Testis (tissue), 3 donors: Measurements from ENCODE around the gene CBLB. TPM values are rescaled to one million over a fixed set of nuclear protein-coding genes. Genes with fewer than 3 reads are reported as not detected.

Experiments used
- DNase-seq: peaks from one replicate; pipeline ENCODE4 v3.0.0-alpha.2; 2019
- H3K27ac ChIP-seq, 2 donors: fragments of 200-600 bp; sonication (generic); one replicate each; pipeline ENCODE4 v1.5.1; 2019
- H3K27me3 ChIP-seq: fragments of 200-600 bp; sonication (generic); one replicate; pipeline ENCODE4 v1.5.1; 2019
- H3K36me3 ChIP-seq: fragments of 200-600 bp; sonication (generic); one replicate; pipeline ENCODE4 v1.5.1; 2017; ENCODE audit warnings: low read depth; ENCODE audit errors: missing control alignments
- H3K4me1 ChIP-seq: fragments of 200-600 bp; sonication (generic); one replicate; pipeline ENCODE4 v1.5.1; 2019
- H3K4me3 ChIP-seq, 2 donors: fragments of 200-600 bp; sonication (generic); one replicate each; pipeline ENCODE4 v1.5.1; 2017 to 2019
- H3K9me3 ChIP-seq: fragments of 200-600 bp; sonication (generic); one replicate; pipeline ENCODE4 v1.5.1; 2017
- POLR2A ChIP-seq: fragments of 450-650 bp; IDR thresholded peaks from one replicate; pipeline ENCODE4 v1.6.1; 2017; ENCODE audit warnings: antibody characterized with exemption, mild to moderate bottlenecking, moderate library complexity
- WGBS, 2 donors: methylation state at CpG; one replicate each; pipeline ENCODE4 v1.1.5; 2018; 5-methylcytosine and 5-hydroxymethylcytosine counted together
- intact Hi-C: fragments of 100-400 bp; cut with DNase I; formaldehyde crosslinking; loops from one replicate; pipeline ENCODE4 v1.15.1; 2023; ENCODE audit warnings: low total_unique reads
- polyA plus RNA-seq: library from polyadenylated mRNA; stranded (reverse); fragments of 350-450 nt; fragmentation: Illumina TruSeq; extraction: RNeasy Lipid Tissue Mini Kit (QIAGEN cat#74804); gene quantifications from one replicate; pipeline ENCODE4 v1.2.3, GENCODE V29; 2014; ENCODE audit warnings: low read depth, low replicate concordance; ENCODE audit not compliant: insufficient read depth
- total RNA-seq, 2 donors: library from RNA; depleted of rRNA; stranded (reverse); fragments of >200 nt; gene quantifications; one replicate each; pipeline ENCODE4 v1.2.3, GENCODE V29; 2016
- TF ChIP-seq, protein P1 (sequence below), 3 experiments: fragments of 450-650 bp in 2 of 3; fragments of 200-600 bp in 1 of 3; sonication (generic) in 1 of 3; IDR thresholded peaks; one replicate each; pipeline ENCODE4 v1.5.1; 2016 to 2019; ENCODE audit warnings: antibody characterized with exemption in 3 of 3, mild to moderate bottlenecking in 2 of 3, moderate library complexity in 1 of 3

The CBLB gene
- total and polyA plus RNA-seq, 3 donors from 2014 or later = 33.0 to 73.6 (median 65.9) TPM

DNA sequence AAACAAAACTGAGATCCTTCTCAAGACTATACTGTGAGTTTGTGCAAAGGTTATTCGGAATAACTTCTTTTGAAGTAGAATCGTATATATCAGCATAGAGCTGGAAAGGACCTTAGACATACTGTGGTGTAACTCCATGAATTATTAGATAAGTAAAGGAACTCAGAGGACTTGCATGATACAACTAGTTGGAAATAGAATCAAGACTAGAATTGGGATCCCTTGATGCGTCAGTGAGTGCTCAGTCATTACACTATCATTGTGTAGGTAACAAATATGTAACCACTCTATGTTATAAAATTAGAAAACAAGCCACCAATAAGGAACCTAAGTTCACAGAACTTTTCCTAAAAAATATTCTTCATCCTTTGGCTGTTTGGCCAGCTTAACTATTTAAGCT is 61.1 kb downstream of the CBLB start:
- intact Hi-C loops = no loop called here
- Histone ChIP-seq H3K27me3 (no peaks in the 10 kb centered on the region), H3K4me3 (no peak overlapping the region), H3K4me1 (no peaks in the 10 kb centered on the region), H3K9me3 (no peaks in the 10 kb centered on the region), H3K27ac (no peak overlapping the region), H3K36me3 (no peaks in the 10 kb centered on the region)
- no peak for DNase-seq
- 84 to 91% methylated on average over 3 of the region's 3 CpGs for WGBS, 2 donors
- no peak for TF ChIP-seq POLR2A
- TF ChIP-seq, protein P1, sequence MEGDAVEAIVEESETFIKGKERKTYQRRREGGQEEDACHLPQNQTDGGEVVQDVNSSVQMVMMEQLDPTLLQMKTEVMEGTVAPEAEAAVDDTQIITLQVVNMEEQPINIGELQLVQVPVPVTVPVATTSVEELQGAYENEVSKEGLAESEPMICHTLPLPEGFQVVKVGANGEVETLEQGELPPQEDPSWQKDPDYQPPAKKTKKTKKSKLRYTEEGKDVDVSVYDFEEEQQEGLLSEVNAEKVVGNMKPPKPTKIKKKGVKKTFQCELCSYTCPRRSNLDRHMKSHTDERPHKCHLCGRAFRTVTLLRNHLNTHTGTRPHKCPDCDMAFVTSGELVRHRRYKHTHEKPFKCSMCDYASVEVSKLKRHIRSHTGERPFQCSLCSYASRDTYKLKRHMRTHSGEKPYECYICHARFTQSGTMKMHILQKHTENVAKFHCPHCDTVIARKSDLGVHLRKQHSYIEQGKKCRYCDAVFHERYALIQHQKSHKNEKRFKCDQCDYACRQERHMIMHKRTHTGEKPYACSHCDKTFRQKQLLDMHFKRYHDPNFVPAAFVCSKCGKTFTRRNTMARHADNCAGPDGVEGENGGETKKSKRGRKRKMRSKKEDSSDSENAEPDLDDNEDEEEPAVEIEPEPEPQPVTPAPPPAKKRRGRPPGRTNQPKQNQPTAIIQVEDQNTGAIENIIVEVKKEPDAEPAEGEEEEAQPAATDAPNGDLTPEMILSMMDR (IDR thresholded peaks at IDR 0.05) = no peak

DNA sequence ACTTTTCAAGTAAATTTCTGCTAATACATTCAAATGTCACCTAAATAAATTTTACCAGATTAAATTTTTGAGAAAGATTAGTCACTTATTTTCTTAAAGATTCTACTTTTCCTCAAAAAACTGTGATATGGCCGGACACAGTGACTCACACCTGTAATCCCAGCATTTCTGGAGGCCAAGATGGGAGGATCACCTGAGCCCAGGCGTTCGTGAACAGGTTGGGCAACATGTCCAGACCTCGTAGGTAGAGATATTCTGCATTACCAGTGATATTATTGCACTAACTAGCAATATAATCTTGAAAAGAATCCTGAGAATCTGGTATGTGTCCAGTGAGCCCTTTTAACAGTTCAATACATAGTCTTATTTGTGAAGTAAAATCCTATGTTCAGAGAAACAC is 61.7 kb downstream of the CBLB start:
- no peaks in the 10 kb centered on the region for H3K9me3 ChIP-seq
- H3K27ac ChIP-seq = no peak overlapping the region
- H3K4me1 ChIP-seq = no peaks in the 10 kb centered on the region
- 92 to 93% methylated on average over 4 of the region's 4 CpGs for WGBS, 2 donors
- no peak overlapping the region for H3K4me3 ChIP-seq
- DNase-seq = no peak
- H3K36me3 ChIP-seq = no peaks in the 10 kb centered on the region
- TF ChIP-seq, protein P1 (IDR thresholded peaks at IDR 0.05) = no peak
- TF ChIP-seq POLR2A = no peak
- intact Hi-C loops = no loop called here
- H3K27me3 ChIP-seq = no peaks in the 10 kb centered on the region

DNA sequence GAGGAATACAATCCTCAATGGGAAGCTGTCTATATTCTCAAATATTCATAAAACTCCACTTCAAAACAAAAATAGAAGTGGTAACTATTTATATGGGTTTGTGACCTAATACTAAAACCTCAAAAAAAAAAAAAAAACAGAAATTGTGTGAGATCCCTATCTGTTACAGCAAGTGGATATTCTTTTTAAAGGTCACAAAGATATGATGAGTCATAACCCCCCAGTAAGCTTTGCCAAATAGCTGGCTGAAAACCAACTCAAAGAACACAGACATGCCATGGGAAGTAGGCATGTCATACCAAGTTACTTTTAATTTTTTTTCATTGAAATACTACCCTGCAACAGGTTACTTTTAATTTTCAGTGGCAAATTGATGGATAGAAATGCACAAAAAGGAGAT is 62.5 kb downstream of the CBLB start:
- no peaks in the 10 kb centered on the region for H3K9me3 ChIP-seq
- TF ChIP-seq, protein P1 (IDR thresholded peaks at IDR 0.05) = no peak
- no peak for TF ChIP-seq POLR2A
- no peaks in the 10 kb centered on the region for H3K4me1 ChIP-seq
- DNase-seq = no peak
- H3K4me3 ChIP-seq = no peak overlapping the region
- intact Hi-C loops = no loop called here
- no peak overlapping the region for H3K27ac ChIP-seq
- no peaks in the 10 kb centered on the region for H3K36me3 ChIP-seq
- H3K27me3 ChIP-seq = no peaks in the 10 kb centered on the region

DNA sequence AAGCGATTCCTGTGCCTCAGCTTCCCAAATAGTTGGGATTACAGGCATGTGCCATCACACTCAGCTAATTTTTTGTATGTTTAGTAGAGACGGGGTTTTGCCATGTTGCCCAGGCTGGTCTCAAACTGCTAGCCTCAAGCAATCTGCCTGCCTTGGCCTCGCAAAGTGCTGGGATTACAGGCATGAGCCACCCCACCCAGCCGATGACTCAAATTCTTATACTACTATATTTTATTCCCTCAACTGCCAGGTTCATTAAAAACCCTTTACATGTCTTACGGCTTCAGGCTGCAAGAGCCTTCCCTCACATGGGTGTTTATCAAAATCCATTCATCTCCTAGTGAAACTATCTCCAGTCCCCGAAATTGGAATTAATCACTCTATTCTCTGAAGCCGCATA is 63.4 kb downstream of the CBLB start:
- H3K27ac ChIP-seq = no peak overlapping the region
- no peaks in the 10 kb centered on the region for H3K4me1 ChIP-seq
- no peaks in the 10 kb centered on the region for H3K9me3 ChIP-seq
- no peak for TF ChIP-seq POLR2A
- TF ChIP-seq, protein P1 (IDR thresholded peaks at IDR 0.05) = no peak
- H3K36me3 ChIP-seq = no peaks in the 10 kb centered on the region
- 86 to 90% methylated on average over 7 of the region's 7 CpGs for WGBS, 2 donors
- no peaks in the 10 kb centered on the region for H3K27me3 ChIP-seq
- DNase-seq = no peak
- H3K4me3 ChIP-seq = no peak overlapping the region
- intact Hi-C loops = no loop called here

- no peak for TF ChIP-seq POLR2A
- TF ChIP-seq, protein P1 (IDR thresholded peaks at IDR 0.05) = no peak
- H3K27me3 ChIP-seq = no peaks in the 10 kb centered on the region
- H3K27ac ChIP-seq = no peak overlapping the region
- intact Hi-C loops = no loop called here
- no peak for DNase-seq
- WGBS, 2 donors = 84 to 90% methylated on average over 5 of the region's 5 CpGs
- H3K9me3 ChIP-seq = no peaks in the 10 kb centered on the region
- no peak overlapping the region for H3K4me3 ChIP-seq
- no peaks in the 10 kb centered on the region for H3K4me1 ChIP-seq
- no peaks in the 10 kb centered on the region for H3K36me3 ChIP-seq
Observed at GRCh38 chr3:105802118-105802706, 66.6 kb downstream of the CBLB start.
